ENCODE data around the gene PALMD.
A peak's percentile ranks its signal among the peaks of the same experiment; 100 is the strongest.

The PALMD gene

DNA sequence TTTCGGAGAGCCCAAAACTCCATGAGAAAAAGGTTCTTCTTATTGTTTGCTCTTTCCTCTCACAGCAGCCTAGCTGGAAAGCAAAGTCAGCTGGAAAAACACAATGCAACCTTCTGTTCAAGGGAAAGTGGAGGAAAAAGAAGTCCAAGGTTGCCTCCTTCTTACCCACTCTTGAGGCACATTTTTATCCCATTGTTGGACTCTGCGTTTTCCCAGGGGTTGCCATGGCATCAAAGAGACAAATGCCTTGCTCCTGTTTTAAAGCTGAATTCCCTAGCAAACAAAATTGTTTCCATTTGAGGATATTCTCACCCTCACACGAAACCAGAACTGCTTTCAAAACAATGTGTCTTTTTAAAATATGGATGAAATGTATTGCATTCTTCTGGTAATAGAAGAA, 45.1 kb upstream of the PALMD start:
- TF ChIP-seq EZH2phosphoT487 (IDR thresholded peaks at IDR 0.05; ENCODE audit: low read length), result no peak
- TF ChIP-seq, protein P1, sequence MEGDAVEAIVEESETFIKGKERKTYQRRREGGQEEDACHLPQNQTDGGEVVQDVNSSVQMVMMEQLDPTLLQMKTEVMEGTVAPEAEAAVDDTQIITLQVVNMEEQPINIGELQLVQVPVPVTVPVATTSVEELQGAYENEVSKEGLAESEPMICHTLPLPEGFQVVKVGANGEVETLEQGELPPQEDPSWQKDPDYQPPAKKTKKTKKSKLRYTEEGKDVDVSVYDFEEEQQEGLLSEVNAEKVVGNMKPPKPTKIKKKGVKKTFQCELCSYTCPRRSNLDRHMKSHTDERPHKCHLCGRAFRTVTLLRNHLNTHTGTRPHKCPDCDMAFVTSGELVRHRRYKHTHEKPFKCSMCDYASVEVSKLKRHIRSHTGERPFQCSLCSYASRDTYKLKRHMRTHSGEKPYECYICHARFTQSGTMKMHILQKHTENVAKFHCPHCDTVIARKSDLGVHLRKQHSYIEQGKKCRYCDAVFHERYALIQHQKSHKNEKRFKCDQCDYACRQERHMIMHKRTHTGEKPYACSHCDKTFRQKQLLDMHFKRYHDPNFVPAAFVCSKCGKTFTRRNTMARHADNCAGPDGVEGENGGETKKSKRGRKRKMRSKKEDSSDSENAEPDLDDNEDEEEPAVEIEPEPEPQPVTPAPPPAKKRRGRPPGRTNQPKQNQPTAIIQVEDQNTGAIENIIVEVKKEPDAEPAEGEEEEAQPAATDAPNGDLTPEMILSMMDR (IDR thresholded peaks at IDR 0.05; ENCODE audit: low read length), result no peak
- TF ChIP-seq EZH2 (optimal IDR thresholded peaks at IDR 0.05; ENCODE audit: low read depth, low read length), result no peak
- Histone ChIP-seq H3K36me3 (replicated peaks; ENCODE audit: insufficient read depth, low read length) (no peaks in the 10 kb centered on the region), H3K27ac (ENCODE audit: low read length) (no peak overlapping the region), H4K20me1 (ENCODE audit: insufficient read depth, low read length) (no peaks in the 10 kb centered on the region), H3K79me2 (ENCODE audit: low read length) (no peaks in the 10 kb centered on the region), H2AFZ (ENCODE audit: low read length) (no peak overlapping the region), H3K27me3 (replicated peaks; ENCODE audit: insufficient read depth, low read length) (no peaks in the 10 kb centered on the region), H3F3A (ENCODE audit: insufficient read depth, low read length) (no peaks in the 10 kb centered on the region), H3K4me1 (ENCODE audit: low read length) (no peaks in the 10 kb centered on the region), H3K9ac (ENCODE audit: low read length) (no peak overlapping the region), H3K9me2 (replicated peaks; ENCODE audit: insufficient read depth, low read length) (no peaks in the 10 kb centered on the region), H3K4me3 (ENCODE audit: low read length) (no peak overlapping the region), H3K9me3 (replicated peaks; ENCODE audit: insufficient read depth, low read length) (no peaks in the 10 kb centered on the region), H3K4me2 (ENCODE audit: low read depth, low read length) (no peak overlapping the region)
- DNase-seq, result no peak

DNA sequence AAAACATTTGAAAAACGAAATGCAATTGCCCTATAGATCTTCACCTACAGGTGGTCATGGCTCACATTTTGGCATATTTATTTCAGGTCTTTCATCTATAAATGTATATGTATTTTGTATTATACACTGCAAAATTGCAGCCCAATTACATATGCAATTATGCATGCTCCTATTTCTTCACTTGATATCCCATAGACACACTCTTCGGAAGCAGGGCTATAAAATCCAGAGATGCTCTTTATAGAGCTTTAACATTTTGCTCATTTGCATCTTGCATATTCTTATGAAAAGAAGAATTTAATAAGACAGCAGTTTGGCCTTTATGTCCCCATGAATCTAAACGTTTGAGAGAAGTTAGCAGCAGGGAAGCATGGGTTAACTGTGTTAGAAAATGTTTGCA, 44.7 kb upstream of the PALMD start:
- H3K9me3 ChIP-seq (replicated peaks; ENCODE audit: insufficient read depth, low read length), result no peaks in the 10 kb centered on the region
- no peaks in the 10 kb centered on the region for H3F3A ChIP-seq (ENCODE audit: insufficient read depth, low read length)
- TF ChIP-seq EZH2 (optimal IDR thresholded peaks at IDR 0.05; ENCODE audit: low read depth, low read length) (no peak), EZH2phosphoT487 (IDR thresholded peaks at IDR 0.05; ENCODE audit: low read length) (no peak)
- TF ChIP-seq, protein P1 (IDR thresholded peaks at IDR 0.05; ENCODE audit: low read length), result no peak
- H3K27ac ChIP-seq (ENCODE audit: low read length), result no peak overlapping the region
- H3K4me3 ChIP-seq (ENCODE audit: low read length), result no peak overlapping the region
- H3K4me1 ChIP-seq (ENCODE audit: low read length), result no peaks in the 10 kb centered on the region
- no peak overlapping the region for H3K9ac ChIP-seq (ENCODE audit: low read length)
- H3K27me3 ChIP-seq (replicated peaks; ENCODE audit: insufficient read depth, low read length), result no peaks in the 10 kb centered on the region
- H4K20me1 ChIP-seq (ENCODE audit: insufficient read depth, low read length), result no peaks in the 10 kb centered on the region
- no peaks in the 10 kb centered on the region for H3K36me3 ChIP-seq (replicated peaks; ENCODE audit: insufficient read depth, low read length)
- no peak for DNase-seq
- H3K79me2 ChIP-seq (ENCODE audit: low read length), result no peaks in the 10 kb centered on the region
- H3K4me2 ChIP-seq (ENCODE audit: low read depth, low read length), result no peak overlapping the region
- no peaks in the 10 kb centered on the region for H3K9me2 ChIP-seq (replicated peaks; ENCODE audit: insufficient read depth, low read length)
- H2AFZ ChIP-seq (ENCODE audit: low read length), result no peak overlapping the region

DNA sequence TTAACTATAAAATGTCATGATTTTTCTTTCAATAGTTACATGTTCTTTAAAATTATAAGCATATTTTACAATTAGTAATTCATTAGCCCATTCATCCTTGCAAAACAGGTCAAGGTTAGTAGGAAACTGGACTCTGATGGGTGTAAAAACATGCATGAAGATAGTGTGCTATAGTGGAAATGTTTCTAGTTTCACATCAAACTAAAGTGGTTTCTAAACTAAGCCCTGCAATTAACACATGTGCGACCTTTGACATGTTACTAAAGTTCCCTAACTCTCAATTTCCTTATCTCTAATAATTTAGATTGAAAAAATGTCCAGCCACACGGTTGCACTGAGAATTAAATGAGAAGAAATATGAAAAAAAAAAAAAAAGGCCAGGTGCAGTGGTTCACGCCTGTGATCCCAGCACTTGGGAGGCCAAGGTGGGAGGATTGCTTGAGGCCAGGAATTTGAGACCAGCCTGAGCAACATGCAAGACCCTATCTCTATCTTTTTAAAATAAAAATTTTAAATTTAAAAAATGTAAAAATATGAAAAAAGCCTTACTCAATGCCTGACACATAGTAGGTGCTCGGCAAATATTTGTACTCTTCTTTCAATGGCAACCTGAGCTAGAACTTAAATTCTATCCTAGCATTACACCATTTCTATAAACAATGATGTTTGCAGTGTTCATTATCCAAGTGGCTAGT, 44.1 kb upstream of the PALMD start:
- no peaks in the 10 kb centered on the region for H4K20me1 ChIP-seq (ENCODE audit: insufficient read depth, low read length)
- no peak overlapping the region for H3K9ac ChIP-seq (ENCODE audit: low read length)
- H3K27ac ChIP-seq (ENCODE audit: low read length), result no peak overlapping the region
- H3K27me3 ChIP-seq (replicated peaks; ENCODE audit: insufficient read depth, low read length), result no peaks in the 10 kb centered on the region
- H3K4me2 ChIP-seq (ENCODE audit: low read depth, low read length), result no peak overlapping the region
- no peaks in the 10 kb centered on the region for H3K36me3 ChIP-seq (replicated peaks; ENCODE audit: insufficient read depth, low read length)
- TF ChIP-seq, protein P1 (IDR thresholded peaks at IDR 0.05; ENCODE audit: low read length), result no peak
- no peak for TF ChIP-seq EZH2phosphoT487 (IDR thresholded peaks at IDR 0.05; ENCODE audit: low read length)
- TF ChIP-seq EZH2 (optimal IDR thresholded peaks at IDR 0.05; ENCODE audit: low read depth, low read length), result no peak
- H3K9me3 ChIP-seq (replicated peaks; ENCODE audit: insufficient read depth, low read length), result no peaks in the 10 kb centered on the region
- no peaks in the 10 kb centered on the region for H3K79me2 ChIP-seq (ENCODE audit: low read length)
- no peaks in the 10 kb centered on the region for H3K4me1 ChIP-seq (ENCODE audit: low read length)
- peak; percentile 11 for DNase-seq
- H3F3A ChIP-seq (ENCODE audit: insufficient read depth, low read length), result no peaks in the 10 kb centered on the region
- no peaks in the 10 kb centered on the region for H3K9me2 ChIP-seq (replicated peaks; ENCODE audit: insufficient read depth, low read length)
- no peak overlapping the region for H3K4me3 ChIP-seq (ENCODE audit: low read length)
- no peak overlapping the region for H2AFZ ChIP-seq (ENCODE audit: low read length)
